ENCODE results near the gene MRPL21. TPM values are rescaled to one million over a fixed set of nuclear protein-coding genes. Genes with fewer than 3 reads are reported as not detected.

MRPL21 gene
- total RNA-seq, 1 donor from 2014 or later = 50.3 TPM

DNA sequence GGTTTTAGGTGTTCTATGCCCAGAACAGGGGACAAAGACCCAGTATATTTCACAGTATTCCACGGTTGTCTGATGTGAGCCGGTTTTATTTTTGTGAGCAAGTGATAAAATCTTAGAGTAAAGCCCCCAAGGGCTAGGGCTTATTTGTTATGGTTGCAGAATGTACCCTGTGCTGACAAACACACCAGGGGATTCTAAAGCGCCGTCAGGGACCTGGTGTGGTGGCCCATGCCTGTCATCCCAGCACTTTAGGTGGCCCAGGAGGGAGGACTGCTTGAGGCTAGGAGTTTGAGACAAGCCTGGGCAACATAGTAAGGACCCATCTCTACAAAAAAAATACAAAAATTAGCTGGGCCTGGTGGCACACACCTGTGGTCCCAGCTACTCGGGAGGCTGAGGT lies 22.8 kb downstream of the MRPL21 start:
- Mint-ChIP-seq H3K4me3 (ENCODE audit: unreplicated experiment) (no peak overlapping the region), H3K36me3 (ENCODE audit: unreplicated experiment) (no peaks in the 10 kb centered on the region), H3K27ac (ENCODE audit: unreplicated experiment) (no peak overlapping the region), H3K9me3 (ENCODE audit: unreplicated experiment) (no peaks in the 10 kb centered on the region), H3K27me3 (ENCODE audit: unreplicated experiment) (no peaks in the 10 kb centered on the region), H3K4me1 (ENCODE audit: unreplicated experiment) (peaks cover 10% of the 10 kb centered on the region)
- no peak for TF ChIP-seq CTCF (IDR thresholded peaks at IDR 0.05)
- DNase-seq (ENCODE audit: extremely low spot score, unreplicated experiment) = no peak

DNA sequence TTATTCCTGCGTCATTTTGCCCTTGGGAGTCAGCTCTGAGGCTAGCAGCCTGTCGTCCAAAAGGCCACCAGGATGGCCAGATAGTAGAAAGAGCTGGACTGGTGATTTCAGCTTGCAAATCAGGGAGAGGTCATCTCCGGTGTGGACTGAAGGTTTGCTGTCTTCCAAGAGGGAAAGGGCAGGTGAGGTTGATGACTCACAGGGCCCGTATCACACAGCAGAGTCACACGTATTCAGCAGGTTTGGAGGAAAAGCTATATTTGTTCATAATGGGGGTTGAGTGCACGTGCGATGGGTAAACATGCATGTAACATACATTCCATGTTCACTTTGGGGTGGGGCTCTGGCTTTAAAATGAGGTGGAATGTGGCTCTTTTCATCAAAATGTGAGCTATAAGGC lies 25.6 kb downstream of the MRPL21 start:
- no peaks in the 10 kb centered on the region for H3K36me3 Mint-ChIP-seq (ENCODE audit: unreplicated experiment)
- no peak overlapping the region for H3K27ac Mint-ChIP-seq (ENCODE audit: unreplicated experiment)
- no peak for DNase-seq (ENCODE audit: extremely low spot score, unreplicated experiment)
- no peaks in the 10 kb centered on the region for H3K27me3 Mint-ChIP-seq (ENCODE audit: unreplicated experiment)
- H3K4me1 Mint-ChIP-seq (ENCODE audit: unreplicated experiment) = peaks cover 30% of the 10 kb centered on the region
- H3K4me3 Mint-ChIP-seq (ENCODE audit: unreplicated experiment) = no peak overlapping the region
- no peak for TF ChIP-seq CTCF (IDR thresholded peaks at IDR 0.05)
- H3K9me3 Mint-ChIP-seq (ENCODE audit: unreplicated experiment) = no peaks in the 10 kb centered on the region

DNA sequence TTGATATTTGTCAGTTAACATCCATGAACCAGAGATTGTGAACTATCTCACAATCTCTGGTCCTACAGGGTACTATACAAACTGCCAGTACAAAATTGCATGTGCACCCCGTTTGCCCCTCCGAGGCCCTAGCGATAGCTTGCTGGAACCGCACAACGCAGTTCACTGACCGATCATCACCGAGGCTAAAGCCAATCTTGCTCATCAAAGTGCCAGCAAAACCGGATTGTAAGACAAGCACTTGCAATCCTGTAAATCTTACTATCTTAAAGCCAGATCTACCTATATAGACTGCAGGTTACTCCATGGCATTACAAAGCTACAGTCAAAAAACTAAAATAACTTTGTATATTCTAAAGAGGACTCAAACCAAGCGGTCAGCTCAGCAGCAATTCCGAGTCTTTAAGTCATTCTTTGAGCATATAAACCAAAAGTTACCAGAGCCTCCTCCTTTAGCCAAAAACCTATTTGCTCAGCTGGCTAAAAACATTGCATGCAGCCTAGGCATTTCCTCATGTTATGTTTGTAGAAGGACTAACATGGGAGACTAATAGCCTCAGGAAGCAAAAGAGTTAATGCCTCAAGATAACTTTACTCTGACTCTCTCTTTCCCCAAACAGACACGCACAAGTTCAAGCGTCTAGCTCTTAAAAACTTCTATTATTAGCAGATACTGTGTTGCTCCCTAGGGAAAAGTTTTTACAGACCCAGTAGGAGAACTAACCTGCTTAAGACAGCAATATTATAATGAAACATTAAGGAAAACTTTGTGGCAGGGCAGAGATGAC lies 31.2 kb downstream of the MRPL21 start:
- Mint-ChIP-seq H3K36me3 (ENCODE audit: unreplicated experiment) (no peaks in the 10 kb centered on the region), H3K4me1 (ENCODE audit: unreplicated experiment) (peaks cover 61% of the 10 kb centered on the region), H3K27me3 (ENCODE audit: unreplicated experiment) (no peaks in the 10 kb centered on the region), H3K4me3 (ENCODE audit: unreplicated experiment) (peak overlapping the region; percentile 36), H3K27ac (ENCODE audit: unreplicated experiment) (peak overlapping the region; percentile 82), H3K9me3 (ENCODE audit: unreplicated experiment) (no peaks in the 10 kb centered on the region)
- TF ChIP-seq CTCF (IDR thresholded peaks at IDR 0.05) = no peak
- no peak for DNase-seq (ENCODE audit: extremely low spot score, unreplicated experiment)

- Mint-ChIP-seq H3K27me3 (ENCODE audit: unreplicated experiment) (no peaks in the 10 kb centered on the region), H3K27ac (ENCODE audit: unreplicated experiment) (peak overlapping the region; percentile 27), H3K36me3 (ENCODE audit: unreplicated experiment) (no peaks in the 10 kb centered on the region), H3K4me1 (ENCODE audit: unreplicated experiment) (peaks cover 62% of the 10 kb centered on the region), H3K4me3 (ENCODE audit: unreplicated experiment) (peak overlapping the region; percentile 46), H3K9me3 (ENCODE audit: unreplicated experiment) (no peaks in the 10 kb centered on the region)
- TF ChIP-seq CTCF (IDR thresholded peaks at IDR 0.05) = peak; percentile 38
- DNase-seq (ENCODE audit: extremely low spot score, unreplicated experiment) = no peak
Measured at GRCh38 chr11:68870470-68870869, 33.2 kb downstream of the MRPL21 start.

- H3K4me1 Mint-ChIP-seq (ENCODE audit: unreplicated experiment) = peaks cover 48% of the 10 kb centered on the region
- H3K27me3 Mint-ChIP-seq (ENCODE audit: unreplicated experiment) = no peaks in the 10 kb centered on the region
- no peak overlapping the region for H3K27ac Mint-ChIP-seq (ENCODE audit: unreplicated experiment)
- peaks cover 4% of the 10 kb centered on the region for H3K9me3 Mint-ChIP-seq (ENCODE audit: unreplicated experiment)
- no peaks in the 10 kb centered on the region for H3K36me3 Mint-ChIP-seq (ENCODE audit: unreplicated experiment)
- no peak overlapping the region for H3K4me3 Mint-ChIP-seq (ENCODE audit: unreplicated experiment)
- no peak for TF ChIP-seq CTCF (IDR thresholded peaks at IDR 0.05)
- no peak for DNase-seq (ENCODE audit: extremely low spot score, unreplicated experiment)
Measured at GRCh38 chr11:68868221-68868835, 35.3 kb downstream of the MRPL21 start.
